NCI-H2081 (cell line): ENCODE measurements around the gene ATP10B.

Source experiments
- DNase-seq, 2 experiments: peaks; one replicate each; lab custom pipeline; 2025; lab: John Stamatoyannopoulos, UW

Gene ATP10B

DNA sequence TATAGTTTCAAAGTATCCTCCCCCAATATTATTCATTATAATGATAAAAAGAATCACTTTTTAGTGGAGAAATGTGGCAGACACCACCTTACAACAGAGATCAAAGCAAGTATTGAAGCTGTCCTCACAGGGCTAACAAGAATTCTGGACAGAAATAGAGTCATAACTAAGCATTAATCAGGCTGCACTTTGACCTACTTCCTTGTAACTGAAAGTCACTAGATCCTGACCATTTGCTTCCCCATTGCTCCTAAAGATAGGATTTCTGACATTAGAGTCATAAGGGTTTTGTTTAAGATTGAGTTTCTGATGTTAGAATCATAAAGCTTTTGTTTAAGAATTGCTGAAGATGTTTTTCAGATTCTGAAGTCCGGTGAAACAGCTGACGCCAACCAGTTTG, 159.7 kb downstream of the ATP10B start:
- DNase-seq: no peak

- peak in 1 of 2 experiments; percentile 42 for DNase-seq
These were observed 166.3 kb downstream of the ATP10B start for GRCh38 chr5:160685695-160686094.

DNA sequence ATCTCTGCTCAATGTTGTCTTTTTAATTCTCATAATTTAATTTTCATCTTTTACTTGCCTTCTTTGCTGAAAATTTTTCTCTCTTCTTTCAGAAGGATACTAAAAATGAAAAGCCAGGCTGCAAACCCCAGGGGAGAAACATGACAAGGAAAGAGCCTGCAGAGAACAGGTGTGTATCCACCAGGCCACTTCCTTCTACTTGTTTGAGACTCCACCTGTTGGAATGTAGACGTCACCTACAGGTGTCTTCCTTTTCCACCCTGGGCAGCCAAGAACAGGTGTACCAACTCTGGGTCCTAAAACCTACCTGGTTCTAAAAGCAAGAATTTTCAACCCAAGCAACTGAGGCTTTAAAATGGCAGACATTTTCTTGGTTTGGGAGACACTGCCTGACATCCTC, 166.8 kb downstream of the ATP10B start:
- no peak for DNase-seq

DNA sequence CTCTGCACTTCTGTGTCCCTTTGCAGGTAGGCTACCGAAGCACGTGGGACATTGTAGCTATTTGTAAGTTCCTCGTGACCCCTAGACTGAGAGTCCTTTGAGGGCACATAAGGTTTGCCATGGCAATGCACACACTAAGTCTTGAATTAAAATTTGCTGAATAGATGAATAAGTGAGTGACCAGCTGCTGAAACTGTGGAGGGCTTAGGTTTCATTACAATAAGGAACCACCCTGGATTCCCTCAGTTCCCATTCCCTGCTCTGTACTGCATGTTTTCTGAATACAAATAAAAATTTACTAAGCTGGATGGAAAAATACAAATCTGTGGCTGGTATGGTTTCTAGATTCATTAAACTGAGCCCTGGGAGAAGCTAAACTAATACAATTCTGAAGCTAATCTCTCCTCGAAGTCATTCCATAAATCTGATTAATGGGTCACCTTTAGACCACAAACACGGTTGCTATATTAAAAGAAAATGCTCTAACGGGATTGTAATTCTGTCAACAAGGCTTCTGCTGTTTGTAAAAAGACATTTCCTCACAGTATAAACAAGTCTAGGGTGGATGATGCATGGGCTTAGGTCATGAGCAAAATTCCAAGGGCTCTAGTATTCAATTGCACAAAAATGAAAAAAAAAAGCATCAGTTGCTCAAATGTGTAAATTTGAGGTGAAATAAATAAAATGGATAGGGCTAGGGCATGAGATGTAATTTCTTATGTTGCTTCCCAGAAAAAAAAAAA, 172.3 kb downstream of the ATP10B start:
- DNase-seq: no peak

GRCh38 chr5:160675988-160676387, 176.0 kb downstream of the ATP10B start:
- DNase-seq: peak in 1 of 2 experiments; percentile 5

DNA sequence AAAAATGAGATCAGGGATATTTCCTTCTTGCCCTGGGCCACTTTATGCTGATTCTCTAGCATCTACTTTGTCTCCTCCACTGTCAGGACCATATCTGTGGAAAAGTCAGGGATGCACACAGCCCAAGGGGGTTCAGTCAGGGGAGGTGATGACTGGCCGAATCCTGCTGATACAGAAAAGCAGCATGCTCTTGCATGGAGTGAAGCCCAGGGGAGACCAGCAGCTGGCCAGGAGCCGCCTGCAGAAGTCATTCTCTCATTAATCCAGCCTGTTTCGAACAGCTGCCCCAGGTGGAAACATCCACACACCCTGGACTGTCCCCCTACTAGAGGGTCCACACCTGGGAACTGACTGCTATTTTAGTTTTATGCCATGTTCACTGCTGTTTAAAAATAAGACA, 177.1 kb downstream of the ATP10B start:
- peak in 1 of 2 experiments; percentile 54 for DNase-seq

GRCh38 chr5:160672521-160672920, 179.5 kb downstream of the ATP10B start:
- no peak for DNase-seq

DNA sequence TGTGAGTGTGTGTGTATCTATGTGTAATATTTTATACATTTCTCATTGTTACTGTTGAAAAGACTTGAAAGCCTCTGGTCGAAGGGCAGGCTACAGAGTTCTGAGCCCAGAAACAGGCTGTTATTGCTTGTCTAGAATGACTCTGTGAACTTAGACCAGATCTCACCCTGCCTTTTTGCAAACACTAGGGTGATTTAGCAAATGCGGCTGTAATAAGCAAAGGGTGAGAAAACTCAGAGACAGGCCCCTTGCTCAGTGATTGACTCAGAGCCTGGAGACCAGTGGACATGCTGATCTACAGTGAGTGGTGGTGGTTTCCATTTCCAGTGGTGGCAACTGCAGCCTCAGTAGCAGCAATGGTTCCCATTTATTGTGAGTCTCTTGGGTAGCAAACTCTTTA, 183.7 kb downstream of the ATP10B start:
- DNase-seq: no peak

GRCh38 chr5:160667160-160667559, 184.9 kb downstream of the ATP10B start:
- no peak for DNase-seq

DNA sequence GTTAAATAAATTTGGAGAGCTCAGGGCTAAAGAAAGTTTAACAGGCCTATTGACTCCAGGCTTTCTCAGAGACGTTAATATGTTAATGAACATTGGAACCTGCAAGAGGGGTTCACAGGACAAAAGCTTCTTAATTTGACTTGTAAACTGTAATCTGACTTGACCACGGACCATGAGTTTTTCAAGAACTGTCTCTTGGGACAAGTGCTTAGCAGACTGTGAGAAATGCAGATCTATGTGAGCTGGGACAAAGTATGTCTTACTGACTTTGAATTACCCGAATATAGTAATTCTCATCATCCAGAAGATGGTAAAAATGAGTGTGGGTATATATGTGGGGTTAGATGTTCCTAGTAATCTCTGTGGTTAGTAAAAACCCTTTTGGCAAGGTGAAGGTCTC, 186.6 kb downstream of the ATP10B start:
- DNase-seq: no peak

- no peak for DNase-seq
These were observed 191.9 kb downstream of the ATP10B start for GRCh38 chr5:160660132-160660531.

DNA sequence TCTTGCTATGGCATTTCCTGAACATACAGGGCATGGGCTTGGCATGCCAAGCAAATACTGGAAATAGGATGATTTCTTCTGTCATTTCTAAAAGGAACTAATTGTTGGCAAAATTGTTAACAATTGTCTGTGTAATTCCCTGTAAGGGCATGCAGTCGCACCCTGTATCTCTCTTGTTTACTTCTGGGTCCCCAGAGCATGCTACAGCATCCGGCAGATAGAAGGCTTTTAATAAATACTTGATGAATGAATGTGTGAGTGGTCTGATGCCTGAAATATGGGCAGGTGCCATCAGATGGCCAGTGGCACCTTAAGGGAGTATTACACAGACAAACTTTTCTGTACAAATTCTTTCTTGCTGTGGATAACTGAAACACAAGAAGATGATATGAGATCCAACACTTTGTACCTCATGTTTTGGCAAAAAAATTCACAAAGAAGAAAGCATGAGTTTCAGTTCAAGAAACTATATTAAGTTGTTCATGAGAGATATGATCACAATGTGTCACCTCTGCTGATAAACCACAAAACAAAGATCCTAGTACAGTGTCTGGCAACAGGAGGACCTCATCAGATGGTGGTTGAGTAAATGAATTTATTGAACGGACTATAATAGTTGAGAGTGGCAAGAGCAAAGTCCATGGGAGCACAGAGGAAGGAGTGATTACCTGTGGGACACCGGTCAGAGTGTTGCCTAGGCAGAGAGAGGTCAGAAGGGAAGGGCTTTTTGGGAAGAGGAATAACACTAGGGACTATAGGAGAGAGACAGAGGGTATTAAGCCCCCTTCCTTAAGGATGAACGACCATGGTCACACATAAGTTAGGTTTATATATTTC, 194.2 kb downstream of the ATP10B start:
- no peak for DNase-seq

GRCh38 chr5:160657068-160657507, 194.9 kb downstream of the ATP10B start:
- DNase-seq: no peak

GRCh38 chr5:160655717-160656116, 196.3 kb downstream of the ATP10B start:
- DNase-seq: no peak

- DNase-seq: peak; percentile 85 to 97
These were observed 200.0 kb downstream of the ATP10B start for GRCh38 chr5:160651692-160652645.

DNA sequence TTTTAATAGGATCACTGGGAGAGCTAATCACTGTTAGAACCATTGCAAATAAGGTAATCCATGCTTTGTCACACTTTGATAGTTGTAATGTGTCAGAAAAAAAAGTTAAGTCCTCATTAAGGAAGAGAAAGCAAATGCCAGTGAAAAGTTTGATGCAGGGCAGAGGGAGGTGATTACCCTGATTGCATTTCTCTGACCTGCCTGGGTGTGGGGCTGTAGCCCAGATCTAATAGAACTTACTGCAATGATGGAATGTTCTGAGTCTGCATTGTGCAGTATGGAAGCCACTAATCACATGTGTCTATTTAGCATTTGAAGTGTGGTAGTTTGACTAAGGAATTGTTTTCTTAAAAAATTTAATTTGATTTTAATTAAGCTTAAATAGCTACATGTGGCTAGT, 202.7 kb downstream of the ATP10B start:
- peak in 1 of 2 experiments; percentile 37 for DNase-seq

GRCh38 chr5:160646033-160646432, 206.0 kb downstream of the ATP10B start:
- no peak for DNase-seq

- no peak for DNase-seq
These were observed 208.3 kb downstream of the ATP10B start for GRCh38 chr5:160643616-160644240.

DNA sequence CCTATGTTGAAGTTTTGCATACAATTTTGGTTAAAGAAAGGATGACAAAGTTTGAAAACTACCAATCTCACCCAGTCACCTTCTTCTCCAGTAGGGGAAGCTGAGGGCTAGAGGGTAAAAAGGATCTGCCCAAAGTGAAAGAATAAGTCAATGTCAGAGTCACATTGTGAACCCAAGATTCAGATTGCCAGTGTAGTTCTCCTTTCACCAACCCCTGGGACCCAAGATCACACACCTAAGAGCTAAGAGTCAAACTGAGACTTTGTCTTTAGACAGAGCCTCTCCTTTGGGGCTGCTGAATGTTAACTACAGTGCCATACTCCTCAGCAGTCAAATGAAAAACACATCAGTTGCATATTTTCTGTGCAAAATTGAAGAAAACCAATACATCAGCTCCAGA, 210.6 kb downstream of the ATP10B start:
- DNase-seq: no peak

- DNase-seq: no peak
These were observed 211.6 kb downstream of the ATP10B start for GRCh38 chr5:160640406-160640805.

DNA sequence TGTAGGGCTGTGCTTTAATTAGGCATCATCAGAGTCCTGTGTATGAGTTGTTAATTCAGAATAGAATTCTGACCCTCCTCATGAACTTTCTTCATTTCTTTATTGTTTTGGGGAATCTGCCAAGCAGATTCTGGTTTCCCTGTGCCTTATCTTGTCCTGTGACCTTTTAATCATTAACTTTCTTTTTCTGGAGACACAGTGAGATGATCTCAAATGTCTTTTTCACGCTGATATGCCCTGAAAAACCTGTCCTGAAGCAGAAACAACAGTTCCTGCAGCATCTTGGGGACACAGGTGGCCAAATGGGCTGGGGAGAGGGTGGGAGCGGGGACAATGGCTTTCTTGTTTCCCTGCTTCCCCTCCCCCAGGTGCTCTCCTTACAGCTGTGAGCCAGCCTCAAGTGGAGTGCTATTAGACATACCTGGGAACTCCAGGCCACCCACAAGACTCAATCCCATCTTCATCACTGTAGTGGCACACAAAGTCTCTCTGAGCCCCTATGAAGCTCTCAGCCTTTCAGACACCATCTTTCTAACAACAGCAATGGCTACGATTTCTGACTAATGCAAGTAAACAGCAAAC, 213.8 kb downstream of the ATP10B start:
- no peak for DNase-seq
